ENCODE results near the gene TMEM179.

TMEM179 gene

GRCh38 chr14:104594310-104595046 is 10.1 kb downstream of the TMEM179 start:
- no peaks in the 10 kb centered on the region for H3K4me1 ChIP-seq (ENCODE audit: control insufficient read depth, insufficient read depth, low read length, poor library complexity, severe bottlenecking)
- H3K27me3 ChIP-seq (replicated peaks; ENCODE audit: control insufficient read depth, insufficient read depth, low read length, poor library complexity, severe bottlenecking) = peaks cover 3% of the 10 kb centered on the region
- no peaks in the 10 kb centered on the region for H3K36me3 ChIP-seq (ENCODE audit: control insufficient read depth, insufficient read depth, low read length)
- H3K4me3 ChIP-seq (ENCODE audit: insufficient read depth, low read depth, low read length, poor library complexity, severe bottlenecking) = no peak overlapping the region
- H3K27ac ChIP-seq (ENCODE audit: insufficient read depth, low read length, poor library complexity, severe bottlenecking) = no peak overlapping the region
- H3K9me3 ChIP-seq (ENCODE audit: control insufficient read depth, low read length) = no peaks in the 10 kb centered on the region
- no peak for DNase-seq

DNA sequence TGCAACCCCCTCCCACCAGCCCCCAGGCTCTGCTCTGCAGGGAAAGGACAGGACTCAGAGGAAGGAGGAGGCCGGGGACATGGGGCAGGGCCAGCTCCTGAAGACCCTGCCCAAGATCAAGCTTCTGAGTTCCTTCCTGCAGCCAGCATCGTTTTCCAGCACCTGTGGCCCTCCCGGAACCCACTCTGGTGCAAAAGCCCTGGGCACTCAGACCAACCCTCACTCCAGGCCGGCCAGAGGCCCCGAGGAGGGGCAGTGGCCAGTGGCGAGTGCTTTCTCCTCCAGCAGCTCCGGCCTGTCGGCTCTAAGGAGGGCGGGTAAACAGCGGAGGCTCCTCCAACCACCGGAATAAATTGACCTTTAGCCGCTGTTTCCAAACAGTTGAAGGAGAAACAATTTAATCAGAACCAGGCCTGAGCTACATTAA is 10.8 kb downstream of the TMEM179 start:
- Histone ChIP-seq H3K4me1 (ENCODE audit: control insufficient read depth, insufficient read depth, low read length, poor library complexity, severe bottlenecking) (no peaks in the 10 kb centered on the region), H3K36me3 (ENCODE audit: control insufficient read depth, insufficient read depth, low read length) (no peaks in the 10 kb centered on the region), H3K4me3 (ENCODE audit: insufficient read depth, low read depth, low read length, poor library complexity, severe bottlenecking) (no peak overlapping the region), H3K27ac (ENCODE audit: insufficient read depth, low read length, poor library complexity, severe bottlenecking) (no peak overlapping the region), H3K27me3 (replicated peaks; ENCODE audit: control insufficient read depth, insufficient read depth, low read length, poor library complexity, severe bottlenecking) (peaks cover 3% of the 10 kb centered on the region), H3K9me3 (ENCODE audit: control insufficient read depth, low read length) (no peaks in the 10 kb centered on the region)
- no peak for DNase-seq

DNA sequence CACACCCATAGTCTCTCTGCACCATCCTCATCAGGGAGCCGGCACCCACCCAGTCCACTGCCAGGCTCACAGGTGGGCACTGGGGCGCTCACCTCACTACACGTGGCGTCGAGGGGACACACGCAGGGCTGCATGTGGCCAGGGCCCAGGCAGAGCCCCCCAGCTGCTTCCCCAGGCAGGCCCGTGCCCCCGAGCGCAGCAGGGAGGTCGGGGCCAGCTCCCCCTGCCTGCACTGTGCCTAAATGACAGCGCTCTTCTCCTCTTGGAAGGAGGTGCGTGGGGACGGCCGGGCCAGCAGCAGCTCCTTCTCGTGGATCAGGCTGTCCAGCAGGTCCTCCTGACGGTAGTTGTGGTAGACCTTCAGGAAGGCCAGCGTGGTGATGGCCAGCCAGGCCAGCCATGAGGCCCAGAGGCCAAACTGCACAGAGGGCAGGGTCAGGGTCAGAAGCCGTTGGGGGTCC is 11.3 kb downstream of the TMEM179 start:
- DNase-seq = no peak
- Histone ChIP-seq H3K27me3 (replicated peaks; ENCODE audit: control insufficient read depth, insufficient read depth, low read length, poor library complexity, severe bottlenecking) (no peaks in the 10 kb centered on the region), H3K4me1 (ENCODE audit: control insufficient read depth, insufficient read depth, low read length, poor library complexity, severe bottlenecking) (no peaks in the 10 kb centered on the region), H3K4me3 (ENCODE audit: insufficient read depth, low read depth, low read length, poor library complexity, severe bottlenecking) (no peak overlapping the region), H3K36me3 (ENCODE audit: control insufficient read depth, insufficient read depth, low read length) (no peaks in the 10 kb centered on the region), H3K27ac (ENCODE audit: insufficient read depth, low read length, poor library complexity, severe bottlenecking) (no peak overlapping the region), H3K9me3 (ENCODE audit: control insufficient read depth, low read length) (no peaks in the 10 kb centered on the region)

DNA sequence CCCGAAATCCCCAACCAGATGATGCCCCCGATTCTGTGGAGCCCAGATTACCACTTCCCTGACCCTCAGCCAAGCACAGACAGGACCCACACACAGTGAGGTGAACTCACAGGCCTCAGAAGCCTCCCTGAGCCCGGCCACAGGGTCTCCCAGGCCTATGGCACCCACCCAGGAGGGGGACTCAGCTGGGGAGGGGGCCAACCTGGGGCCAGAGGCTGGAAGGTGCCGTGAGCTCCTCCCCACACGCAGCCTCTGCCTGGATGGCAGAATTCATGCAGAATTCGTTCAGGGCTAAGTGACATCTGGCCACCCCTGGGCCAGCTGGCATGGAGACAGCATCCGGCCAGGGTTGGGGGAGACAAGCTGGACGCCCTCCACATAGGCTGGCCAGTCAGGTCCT is 11.8 kb downstream of the TMEM179 start:
- H3K4me3 ChIP-seq (ENCODE audit: insufficient read depth, low read depth, low read length, poor library complexity, severe bottlenecking) = no peak overlapping the region
- no peak overlapping the region for H3K27ac ChIP-seq (ENCODE audit: insufficient read depth, low read length, poor library complexity, severe bottlenecking)
- no peaks in the 10 kb centered on the region for H3K36me3 ChIP-seq (ENCODE audit: control insufficient read depth, insufficient read depth, low read length)
- H3K9me3 ChIP-seq (ENCODE audit: control insufficient read depth, low read length) = no peaks in the 10 kb centered on the region
- H3K4me1 ChIP-seq (ENCODE audit: control insufficient read depth, insufficient read depth, low read length, poor library complexity, severe bottlenecking) = no peaks in the 10 kb centered on the region
- no peak for DNase-seq
- no peaks in the 10 kb centered on the region for H3K27me3 ChIP-seq (replicated peaks; ENCODE audit: control insufficient read depth, insufficient read depth, low read length, poor library complexity, severe bottlenecking)

GRCh38 chr14:104592292-104592672 is 12.3 kb downstream of the TMEM179 start:
- Histone ChIP-seq H3K4me3 (ENCODE audit: insufficient read depth, low read depth, low read length, poor library complexity, severe bottlenecking) (no peak overlapping the region), H3K9me3 (ENCODE audit: control insufficient read depth, low read length) (no peaks in the 10 kb centered on the region), H3K4me1 (ENCODE audit: control insufficient read depth, insufficient read depth, low read length, poor library complexity, severe bottlenecking) (no peaks in the 10 kb centered on the region), H3K27ac (ENCODE audit: insufficient read depth, low read length, poor library complexity, severe bottlenecking) (no peak overlapping the region), H3K36me3 (ENCODE audit: control insufficient read depth, insufficient read depth, low read length) (no peaks in the 10 kb centered on the region), H3K27me3 (replicated peaks; ENCODE audit: control insufficient read depth, insufficient read depth, low read length, poor library complexity, severe bottlenecking) (no peaks in the 10 kb centered on the region)
- DNase-seq = no peak

- no peaks in the 10 kb centered on the region for H3K36me3 ChIP-seq (ENCODE audit: control insufficient read depth, insufficient read depth, low read length)
- no peaks in the 10 kb centered on the region for H3K27me3 ChIP-seq (replicated peaks; ENCODE audit: control insufficient read depth, insufficient read depth, low read length, poor library complexity, severe bottlenecking)
- no peaks in the 10 kb centered on the region for H3K9me3 ChIP-seq (ENCODE audit: control insufficient read depth, low read length)
- no peak overlapping the region for H3K4me3 ChIP-seq (ENCODE audit: insufficient read depth, low read depth, low read length, poor library complexity, severe bottlenecking)
- no peak for DNase-seq
- no peaks in the 10 kb centered on the region for H3K4me1 ChIP-seq (ENCODE audit: control insufficient read depth, insufficient read depth, low read length, poor library complexity, severe bottlenecking)
- H3K27ac ChIP-seq (ENCODE audit: insufficient read depth, low read length, poor library complexity, severe bottlenecking) = no peak overlapping the region
These were observed 12.9 kb downstream of the TMEM179 start for GRCh38 chr14:104591506-104592291.

DNA sequence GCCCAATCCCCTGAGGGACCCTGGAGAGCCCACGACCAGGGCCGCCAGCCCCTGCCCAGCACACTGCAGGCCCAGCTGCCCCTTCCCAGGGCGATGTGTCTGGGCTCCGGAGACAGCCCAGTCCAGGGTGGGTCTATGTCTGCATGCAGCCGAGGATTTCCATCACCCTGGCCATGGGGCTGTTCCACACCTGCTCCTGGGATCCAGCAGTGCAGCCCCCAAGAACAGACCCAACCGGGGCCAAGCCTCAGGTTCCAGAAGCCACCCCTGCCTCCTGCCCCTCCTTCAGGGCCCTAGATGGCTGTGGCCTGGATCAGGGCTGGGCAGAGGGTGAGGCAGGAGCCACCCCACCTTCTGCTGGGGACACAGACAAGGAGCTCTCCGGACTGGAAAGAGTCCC is 13.5 kb downstream of the TMEM179 start:
- no peaks in the 10 kb centered on the region for H3K4me1 ChIP-seq (ENCODE audit: control insufficient read depth, insufficient read depth, low read length, poor library complexity, severe bottlenecking)
- no peak overlapping the region for H3K27ac ChIP-seq (ENCODE audit: insufficient read depth, low read length, poor library complexity, severe bottlenecking)
- no peaks in the 10 kb centered on the region for H3K9me3 ChIP-seq (ENCODE audit: control insufficient read depth, low read length)
- H3K36me3 ChIP-seq (ENCODE audit: control insufficient read depth, insufficient read depth, low read length) = no peaks in the 10 kb centered on the region
- H3K27me3 ChIP-seq (replicated peaks; ENCODE audit: control insufficient read depth, insufficient read depth, low read length, poor library complexity, severe bottlenecking) = no peaks in the 10 kb centered on the region
- no peak overlapping the region for H3K4me3 ChIP-seq (ENCODE audit: insufficient read depth, low read depth, low read length, poor library complexity, severe bottlenecking)
- no peak for DNase-seq

DNA sequence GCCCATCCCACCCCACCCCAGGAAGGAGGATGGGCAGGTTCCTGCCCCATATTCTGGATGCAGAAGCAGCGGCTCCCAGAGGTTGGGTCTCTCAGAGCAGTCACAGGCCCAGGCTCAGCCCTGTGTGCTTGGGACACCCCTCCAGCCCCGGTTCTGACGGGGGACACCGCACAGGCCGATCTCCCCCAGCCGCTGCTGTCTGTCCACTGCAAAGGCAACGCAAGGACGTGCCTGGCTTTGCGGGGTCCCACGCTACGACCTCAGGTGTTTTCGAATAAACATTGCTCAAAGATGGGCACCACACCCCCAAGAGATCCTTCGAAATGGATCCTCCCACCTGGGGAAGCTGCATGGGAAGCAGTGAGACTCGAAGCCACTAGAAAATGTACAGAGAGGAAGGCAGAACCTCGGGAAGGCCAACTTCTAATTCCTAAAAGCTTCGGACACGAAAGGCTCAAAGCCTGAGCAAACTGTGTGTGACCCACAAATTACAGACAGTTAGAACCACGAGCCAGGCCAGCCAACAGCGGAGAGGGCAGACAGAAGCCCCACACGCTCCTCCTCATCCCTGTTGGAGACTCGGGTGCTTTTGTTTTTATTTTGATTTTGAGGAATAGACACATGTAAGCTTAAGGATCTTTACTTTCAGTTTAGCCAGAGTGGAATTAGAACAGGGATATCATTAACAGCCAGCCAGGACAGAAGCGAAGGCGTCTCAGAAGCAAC is 14.2 kb downstream of the TMEM179 start:
- Histone ChIP-seq H3K36me3 (ENCODE audit: control insufficient read depth, insufficient read depth, low read length) (no peaks in the 10 kb centered on the region), H3K27me3 (replicated peaks; ENCODE audit: control insufficient read depth, insufficient read depth, low read length, poor library complexity, severe bottlenecking) (no peaks in the 10 kb centered on the region), H3K27ac (ENCODE audit: insufficient read depth, low read length, poor library complexity, severe bottlenecking) (no peak overlapping the region), H3K9me3 (ENCODE audit: control insufficient read depth, low read length) (no peaks in the 10 kb centered on the region), H3K4me1 (ENCODE audit: control insufficient read depth, insufficient read depth, low read length, poor library complexity, severe bottlenecking) (no peaks in the 10 kb centered on the region), H3K4me3 (ENCODE audit: insufficient read depth, low read depth, low read length, poor library complexity, severe bottlenecking) (no peak overlapping the region)
- no peak for DNase-seq

DNA sequence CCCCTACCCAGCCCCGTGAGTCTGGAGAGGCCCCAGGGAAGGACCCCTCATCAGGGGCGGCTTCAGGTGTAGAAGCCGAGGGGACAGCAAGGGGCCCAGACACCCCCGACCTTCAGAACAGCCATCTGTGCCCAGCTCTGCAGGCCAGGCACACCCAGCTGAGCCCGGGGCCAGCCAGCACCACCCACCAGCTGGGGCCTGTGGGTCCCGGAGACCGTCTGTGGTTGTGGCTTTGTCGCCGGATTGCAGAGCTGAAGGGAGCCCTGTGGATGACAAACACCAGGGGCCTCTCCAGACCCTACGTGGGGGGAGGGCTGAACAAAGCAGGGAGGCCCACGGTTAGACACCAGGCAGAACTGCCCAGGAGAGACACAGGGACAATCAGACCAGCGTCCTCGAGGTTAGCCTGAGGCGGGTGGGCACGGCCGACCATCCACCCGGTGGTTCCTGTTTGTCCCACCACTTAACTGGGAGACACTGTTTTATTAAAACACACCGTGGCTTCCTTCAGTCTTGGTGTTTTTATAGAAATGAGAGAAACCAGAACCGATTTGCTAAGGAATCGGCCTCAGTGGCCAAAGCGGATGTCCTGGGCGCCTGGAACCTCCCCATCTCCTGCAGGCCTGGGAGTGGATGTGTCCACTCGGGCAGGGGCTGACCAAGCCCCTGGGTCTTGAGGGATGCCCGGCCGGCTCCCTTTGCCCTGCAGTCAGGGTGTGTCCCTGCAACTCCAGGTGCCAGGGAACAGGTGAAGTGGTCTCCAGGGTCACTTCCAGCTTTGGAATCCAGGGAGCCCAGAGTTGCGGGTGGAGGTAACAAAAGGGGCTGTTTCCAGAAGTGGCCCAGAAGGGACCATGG is 15.0 kb downstream of the TMEM179 start:
- no peaks in the 10 kb centered on the region for H3K27me3 ChIP-seq (replicated peaks; ENCODE audit: control insufficient read depth, insufficient read depth, low read length, poor library complexity, severe bottlenecking)
- no peaks in the 10 kb centered on the region for H3K4me1 ChIP-seq (ENCODE audit: control insufficient read depth, insufficient read depth, low read length, poor library complexity, severe bottlenecking)

More for the DNA sequence above, 15.0 kb downstream of the TMEM179 start:
- no peak overlapping the region for H3K4me3 ChIP-seq (ENCODE audit: insufficient read depth, low read depth, low read length, poor library complexity, severe bottlenecking)
- H3K27ac ChIP-seq (ENCODE audit: insufficient read depth, low read length, poor library complexity, severe bottlenecking) = no peak overlapping the region
- DNase-seq = no peak
- no peaks in the 10 kb centered on the region for H3K9me3 ChIP-seq (ENCODE audit: control insufficient read depth, low read length)
- no peaks in the 10 kb centered on the region for H3K36me3 ChIP-seq (ENCODE audit: control insufficient read depth, insufficient read depth, low read length)
